HAP-1 (cell line): ENCODE measurements around the gene BTN1A1.
A peak's percentile ranks its signal among the peaks of the same experiment; 100 is the strongest.

ENCODE experiments used
- DNase-seq, 2 experiments: peaks; one replicate each; pipeline ENCODE4 v3.0.0-alpha.2; 2016 to 2020; ENCODE audit warnings: low spot score in 2 of 2
- H3K27me3 ChIP-seq: fragments of 250-450 bp; sonication (Bioruptor Pico); 2 replicates; pipeline ENCODE4 v1.5.1; 2020; ENCODE audit warnings: low read depth, mild to moderate bottlenecking, moderate library complexity
- H3K36me3 ChIP-seq: fragments of 250-450 bp; sonication (Bioruptor Pico); replicated peaks from 2 replicates; pipeline ENCODE4 v1.5.1; 2020; ENCODE audit warnings: mild to moderate bottlenecking
- H3K4me1 ChIP-seq: fragments of 250-450 bp; sonication (Bioruptor Pico); 2 replicates; pipeline ENCODE4 v1.5.1; 2020; ENCODE audit warnings: mild to moderate bottlenecking
- H3K4me3 ChIP-seq: fragments of 250-450 bp; sonication (Bioruptor Pico); 2 replicates; pipeline ENCODE4 v1.5.1; 2020; ENCODE audit warnings: mild to moderate bottlenecking, moderate library complexity
- H3K9me3 ChIP-seq: fragments of 250-450 bp; sonication (Bioruptor Pico); 2 replicates; pipeline ENCODE4 v1.5.1; 2020; ENCODE audit warnings: mild to moderate bottlenecking, moderate library complexity
- in situ Hi-C: fragments of 300-500 bp; cut with MboI; formaldehyde crosslinking; loops from 3 replicates; pipeline ENCODE4 v1.14.3; 2020; ENCODE audit warnings: low sequenced_read_pairs, inconsistent platforms, mixed read lengths

BTN1A1 gene

GRCh38 chr6:26530203-26530602, 30.1 kb downstream of the BTN1A1 start:
- Histone ChIP-seq H3K27me3 (no peaks in the 10 kb centered on the region), H3K4me3 (no peak overlapping the region), H3K36me3 (no peaks in the 10 kb centered on the region), H3K4me1 (peaks cover 5% of the 10 kb centered on the region; the same call in 1 of the 2 replicates), H3K9me3 (no peaks in the 10 kb centered on the region)
- in situ Hi-C loops = no loop called here
- DNase-seq = no peak

- Histone ChIP-seq H3K4me3 (no peak overlapping the region), H3K9me3 (no peaks in the 10 kb centered on the region), H3K36me3 (no peaks in the 10 kb centered on the region), H3K4me1 (peaks cover 11% of the 10 kb centered on the region), H3K27me3 (no peaks in the 10 kb centered on the region)
- in situ Hi-C loops = no loop called here
- DNase-seq = no peak
These were observed 31.8 kb downstream of the BTN1A1 start for GRCh38 chr6:26531897-26532296.

GRCh38 chr6:26532699-26533531, 32.8 kb downstream of the BTN1A1 start:
- Histone ChIP-seq H3K4me3 (peak overlapping the region; percentile 56), H3K9me3 (no peaks in the 10 kb centered on the region), H3K27me3 (no peaks in the 10 kb centered on the region), H3K36me3 (no peaks in the 10 kb centered on the region), H3K4me1 (peaks cover 11% of the 10 kb centered on the region)
- peak; percentile 82 to 93 for DNase-seq
- in situ Hi-C loops = no loop called here

GRCh38 chr6:26533532-26533931, 33.4 kb downstream of the BTN1A1 start:
- no peaks in the 10 kb centered on the region for H3K27me3 ChIP-seq
- in situ Hi-C loops = no loop called here
- H3K36me3 ChIP-seq = no peaks in the 10 kb centered on the region
- H3K4me3 ChIP-seq = peak overlapping the region; percentile 56
- H3K4me1 ChIP-seq = peaks cover 11% of the 10 kb centered on the region
- H3K9me3 ChIP-seq = no peaks in the 10 kb centered on the region
- DNase-seq = no peak

- no peaks in the 10 kb centered on the region for H3K27me3 ChIP-seq
- in situ Hi-C loops = loop anchor here (5.0 kb wide), 1 partner anchor 208 kb away; no protein-coding TSS in a partner anchor
- H3K4me3 ChIP-seq = no peak overlapping the region
- no peak for DNase-seq
- no peaks in the 10 kb centered on the region for H3K9me3 ChIP-seq
- peaks cover 13% of the 10 kb centered on the region for H3K4me1 ChIP-seq
- no peaks in the 10 kb centered on the region for H3K36me3 ChIP-seq
These were observed 34.8 kb downstream of the BTN1A1 start for GRCh38 chr6:26534681-26535465.

GRCh38 chr6:26536571-26537159, 36.6 kb downstream of the BTN1A1 start:
- Histone ChIP-seq H3K27me3 (no peaks in the 10 kb centered on the region), H3K4me3 (peak overlapping the region; percentile 75), H3K9me3 (no peaks in the 10 kb centered on the region), H3K36me3 (peaks cover 8% of the 10 kb centered on the region; the same call in 1 of the 2 replicates), H3K4me1 (peaks cover 15% of the 10 kb centered on the region)
- in situ Hi-C loops = loop anchor here (5.0 kb wide), 1 partner anchor 209 kb away; no protein-coding TSS in a partner anchor
- DNase-seq = peak; percentile 60 to 61

- Histone ChIP-seq H3K9me3 (no peaks in the 10 kb centered on the region), H3K4me1 (peaks cover 15% of the 10 kb centered on the region), H3K4me3 (peak overlapping the region; percentile 75), H3K27me3 (no peaks in the 10 kb centered on the region), H3K36me3 (peaks cover 11% of the 10 kb centered on the region)
- peak; percentile 93 for DNase-seq
- in situ Hi-C loops = loop anchor here (5.0 kb wide), 1 partner anchor 210 kb away; no protein-coding TSS in a partner anchor
These were observed 37.2 kb downstream of the BTN1A1 start for GRCh38 chr6:26537160-26537845.

GRCh38 chr6:26537846-26538571, 37.9 kb downstream of the BTN1A1 start, which contains the start of gene HMGN4:
HMGN4 (plus strand) TSS chr6:26538366; CDS start chr6:26545207, 6,841 bp downstream.
- H3K4me3 ChIP-seq = peak within 1 kb of the TSS; percentile 75
- H3K36me3 ChIP-seq = peaks cover 18% of the 10 kb centered on the region
- no peaks in the 10 kb centered on the region for H3K9me3 ChIP-seq
- H3K27me3 ChIP-seq = no peaks in the 10 kb centered on the region
- in situ Hi-C loops = loop anchor here (5.0 kb wide), 1 partner anchor 211 kb away; no protein-coding TSS in a partner anchor
- DNase-seq = peak; percentile 81 to 87
- peaks cover 15% of the 10 kb centered on the region for H3K4me1 ChIP-seq

GRCh38 chr6:26538572-26538902, 38.4 kb downstream of the BTN1A1 start:
- Histone ChIP-seq H3K4me3 (peak overlapping the region; percentile 75), H3K36me3 (peaks cover 18% of the 10 kb centered on the region), H3K9me3 (no peaks in the 10 kb centered on the region), H3K4me1 (peaks cover 12% of the 10 kb centered on the region), H3K27me3 (no peaks in the 10 kb centered on the region)
- DNase-seq = no peak
- in situ Hi-C loops = loop anchor here (5.0 kb wide), 1 partner anchor 211 kb away; no protein-coding TSS in a partner anchor

- Histone ChIP-seq H3K36me3 (peaks cover 23% of the 10 kb centered on the region), H3K27me3 (no peaks in the 10 kb centered on the region), H3K4me1 (peaks cover 10% of the 10 kb centered on the region), H3K9me3 (no peaks in the 10 kb centered on the region), H3K4me3 (peak overlapping the region; percentile 75)
- in situ Hi-C loops = loop anchor here (5.0 kb wide), 1 partner anchor 212 kb away; no protein-coding TSS in a partner anchor
- DNase-seq = peak; percentile 40 to 58
These were observed 39.0 kb downstream of the BTN1A1 start for GRCh38 chr6:26539071-26539615.

GRCh38 chr6:26541579-26541978, 41.5 kb downstream of the BTN1A1 start:
- Histone ChIP-seq H3K9me3 (no peaks in the 10 kb centered on the region), H3K36me3 (peaks cover 43% of the 10 kb centered on the region), H3K4me3 (no peak overlapping the region), H3K4me1 (peaks cover 3% of the 10 kb centered on the region), H3K27me3 (no peaks in the 10 kb centered on the region)
- no peak for DNase-seq
- in situ Hi-C loops = no loop called here

GRCh38 chr6:26543953-26544352, 43.9 kb downstream of the BTN1A1 start:
- peaks cover 44% of the 10 kb centered on the region for H3K36me3 ChIP-seq
- in situ Hi-C loops = no loop called here
- no peak for DNase-seq
- no peaks in the 10 kb centered on the region for H3K27me3 ChIP-seq
- no peaks in the 10 kb centered on the region for H3K9me3 ChIP-seq
- H3K4me1 ChIP-seq = peaks cover 3% of the 10 kb centered on the region
- no peak overlapping the region for H3K4me3 ChIP-seq
